ENCODE results near the gene FNDC10.

The FNDC10 gene

GRCh38 chr1:1627829-1628753 is 28.2 kb upstream of the FNDC10 start:
- DNase-seq (ENCODE audit: extremely low read depth, low read depth), result no peak
- H3K4me3 ChIP-seq (replicated peaks; ENCODE audit: low read depth, low read length), result no peak overlapping the region
- TF ChIP-seq CTCF (IDR thresholded peaks at IDR 0.05; ENCODE audit: low read depth, low read length, missing control alignments), result no peak

GRCh38 chr1:1627261-1627828 is 27.4 kb upstream of the FNDC10 start:
- H3K4me3 ChIP-seq (replicated peaks; ENCODE audit: low read depth, low read length), result no peak overlapping the region
- no peak for DNase-seq (ENCODE audit: extremely low read depth, low read depth)

GRCh38 chr1:1626207-1627141 is 26.5 kb upstream of the FNDC10 start:
- no peak for TF ChIP-seq CTCF (IDR thresholded peaks at IDR 0.05; ENCODE audit: low read depth, low read length, missing control alignments)
- no peak for DNase-seq (ENCODE audit: extremely low read depth, low read depth)
- H3K4me3 ChIP-seq (replicated peaks; ENCODE audit: low read depth, low read length), result no peak overlapping the region

More at GRCh38 chr1:1627261-1627828, 27.4 kb upstream of the FNDC10 start:
- no peak for TF ChIP-seq CTCF (IDR thresholded peaks at IDR 0.05; ENCODE audit: low read depth, low read length, missing control alignments)

- no peak overlapping the region for H3K4me3 ChIP-seq (replicated peaks; ENCODE audit: low read depth, low read length)
- TF ChIP-seq CTCF (IDR thresholded peaks at IDR 0.05; ENCODE audit: low read depth, low read length, missing control alignments), result no peak
- DNase-seq (ENCODE audit: extremely low read depth, low read depth), result no peak
Measured at GRCh38 chr1:1625824-1626206, 25.9 kb upstream of the FNDC10 start.

- no peak overlapping the region for H3K4me3 ChIP-seq (replicated peaks; ENCODE audit: low read depth, low read length)
- no peak for DNase-seq (ENCODE audit: extremely low read depth, low read depth)
- no peak for TF ChIP-seq CTCF (IDR thresholded peaks at IDR 0.05; ENCODE audit: low read depth, low read length, missing control alignments)
Measured at GRCh38 chr1:1625404-1625775, 25.5 kb upstream of the FNDC10 start.
